ENCODE results near the gene PIGT.

DNA sequence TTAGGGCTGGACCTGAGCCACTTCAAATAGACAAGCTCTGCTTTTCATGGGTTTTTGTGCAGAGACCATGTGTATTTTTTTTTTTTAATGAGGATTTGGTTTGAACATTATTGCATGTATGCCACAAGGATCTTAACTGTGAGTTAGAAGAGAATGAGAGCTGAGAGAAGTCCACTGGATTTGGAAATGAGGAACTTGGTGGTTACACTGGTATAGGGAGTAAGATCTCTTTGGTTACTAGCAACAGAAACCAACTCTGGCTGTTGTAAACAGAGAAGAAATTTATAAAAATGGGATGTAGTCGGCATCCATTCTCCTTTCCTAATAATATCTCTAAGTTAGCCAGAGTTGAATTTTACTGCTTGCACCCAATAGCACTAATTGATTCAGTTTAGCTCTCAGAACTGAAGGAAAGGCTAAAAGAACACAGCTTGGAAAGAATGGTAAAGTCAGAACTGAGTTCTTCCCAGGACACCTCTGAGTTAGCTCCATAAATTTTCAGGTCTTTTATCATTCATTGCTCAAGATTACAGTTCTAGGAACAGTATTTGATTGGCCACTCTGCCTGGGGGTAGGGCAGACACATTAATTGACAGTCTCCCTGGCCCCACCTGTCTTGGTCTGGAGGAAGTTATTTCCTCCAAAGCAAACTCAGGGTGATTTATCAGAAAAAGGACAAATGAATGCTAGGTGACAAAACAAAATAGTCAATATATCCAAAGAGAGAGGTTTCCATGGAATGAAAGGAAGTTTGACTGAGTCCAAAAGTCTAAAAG lies 49.7 kb downstream of the PIGT start:
- TF ChIP-seq, protein P1, sequence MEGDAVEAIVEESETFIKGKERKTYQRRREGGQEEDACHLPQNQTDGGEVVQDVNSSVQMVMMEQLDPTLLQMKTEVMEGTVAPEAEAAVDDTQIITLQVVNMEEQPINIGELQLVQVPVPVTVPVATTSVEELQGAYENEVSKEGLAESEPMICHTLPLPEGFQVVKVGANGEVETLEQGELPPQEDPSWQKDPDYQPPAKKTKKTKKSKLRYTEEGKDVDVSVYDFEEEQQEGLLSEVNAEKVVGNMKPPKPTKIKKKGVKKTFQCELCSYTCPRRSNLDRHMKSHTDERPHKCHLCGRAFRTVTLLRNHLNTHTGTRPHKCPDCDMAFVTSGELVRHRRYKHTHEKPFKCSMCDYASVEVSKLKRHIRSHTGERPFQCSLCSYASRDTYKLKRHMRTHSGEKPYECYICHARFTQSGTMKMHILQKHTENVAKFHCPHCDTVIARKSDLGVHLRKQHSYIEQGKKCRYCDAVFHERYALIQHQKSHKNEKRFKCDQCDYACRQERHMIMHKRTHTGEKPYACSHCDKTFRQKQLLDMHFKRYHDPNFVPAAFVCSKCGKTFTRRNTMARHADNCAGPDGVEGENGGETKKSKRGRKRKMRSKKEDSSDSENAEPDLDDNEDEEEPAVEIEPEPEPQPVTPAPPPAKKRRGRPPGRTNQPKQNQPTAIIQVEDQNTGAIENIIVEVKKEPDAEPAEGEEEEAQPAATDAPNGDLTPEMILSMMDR (IDR thresholded peaks at IDR 0.05): no peak
- no peak for TF ChIP-seq POLR2A (IDR thresholded peaks at IDR 0.05)
